Renal cortex interstitium (tissue), 11 donors: ENCODE data around the gene UBN2. TPM values are rescaled to one million over a fixed set of nuclear protein-coding genes. Genes with fewer than 3 reads are reported as not detected.
"Not testable (repeated sequence)": the region's sequence is repeated elsewhere in the genome, so short reads cannot be mapped to it uniquely, and the experiment has no call there.

Source experiments
- DNase-seq, 11 donors: peaks; one replicate each; pipeline ENCODE4 v3.0.0-alpha.2; 2013; ENCODE audit warnings: low read depth in 9 of 11, low spot score in 4 of 11; ENCODE audit errors: extremely low read depth in 1 of 11
- polyA plus RNA-seq, 3 donors: library from polyadenylated mRNA; unstranded; fragments of 120-200 nt; gene quantifications; one replicate each; pipeline ENCODE4 v1.2.1, GENCODE V29; 2013; ENCODE audit not compliant: insufficient read length in 3 of 3

UBN2 gene
- polyA plus RNA-seq, 3 donors: 13.7 to 23.4 (median 16.5) TPM

DNA sequence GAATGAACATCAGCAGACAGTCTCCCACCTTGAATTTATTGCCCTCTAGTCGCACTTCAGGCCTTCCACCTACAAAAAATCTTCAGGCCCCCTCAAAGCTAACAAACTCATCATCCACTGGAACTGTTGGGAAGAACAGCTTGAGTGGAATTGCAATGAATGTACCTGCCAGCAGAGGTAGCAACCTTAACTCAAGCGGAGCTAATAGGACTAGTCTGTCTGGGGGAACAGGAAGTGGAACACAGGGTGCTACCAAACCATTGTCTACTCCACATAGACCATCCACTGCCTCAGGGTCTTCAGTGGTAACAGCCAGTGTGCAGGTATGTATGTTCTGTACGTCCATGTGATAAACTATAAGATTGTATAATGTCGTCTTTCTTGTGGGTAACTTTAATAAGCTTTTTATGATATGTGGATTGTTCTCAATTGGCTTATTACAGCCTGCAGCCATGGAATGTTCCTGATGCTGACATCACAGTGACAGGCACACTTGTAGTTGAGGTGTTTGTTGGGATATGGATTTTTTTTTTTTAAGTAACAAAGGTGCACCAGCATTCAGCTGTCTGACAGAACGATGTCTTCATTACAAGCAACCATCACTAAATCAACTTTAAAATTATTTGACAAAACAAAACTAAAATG is 53.3 kb downstream of the UBN2 start:
- DNase-seq: no peak

- DNase-seq: no peak
Measured at GRCh38 chr7:139286144-139286543, 55.1 kb downstream of the UBN2 start.

GRCh38 chr7:139292821-139293220 is 61.8 kb downstream of the UBN2 start:
- DNase-seq: no peak

DNA sequence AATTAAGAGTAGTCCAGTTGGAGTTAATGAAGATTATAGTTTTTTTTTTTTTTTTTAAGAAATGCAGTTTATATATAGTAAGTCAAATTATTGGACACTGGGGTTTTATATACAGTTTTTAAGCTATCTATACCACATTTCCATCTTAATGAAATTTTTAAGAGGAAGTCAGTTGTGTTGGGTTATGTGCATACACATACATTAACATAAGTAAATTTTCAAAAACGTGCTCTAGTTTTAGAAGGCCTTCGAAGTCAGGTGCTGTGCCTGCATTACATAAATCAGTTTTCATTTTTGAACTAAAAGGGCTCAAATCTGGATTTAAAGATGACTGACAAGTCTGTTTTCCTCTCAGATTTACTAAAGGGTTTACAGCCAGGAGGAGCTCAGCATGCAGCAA is 62.5 kb downstream of the UBN2 start:
- DNase-seq: no peak

DNA sequence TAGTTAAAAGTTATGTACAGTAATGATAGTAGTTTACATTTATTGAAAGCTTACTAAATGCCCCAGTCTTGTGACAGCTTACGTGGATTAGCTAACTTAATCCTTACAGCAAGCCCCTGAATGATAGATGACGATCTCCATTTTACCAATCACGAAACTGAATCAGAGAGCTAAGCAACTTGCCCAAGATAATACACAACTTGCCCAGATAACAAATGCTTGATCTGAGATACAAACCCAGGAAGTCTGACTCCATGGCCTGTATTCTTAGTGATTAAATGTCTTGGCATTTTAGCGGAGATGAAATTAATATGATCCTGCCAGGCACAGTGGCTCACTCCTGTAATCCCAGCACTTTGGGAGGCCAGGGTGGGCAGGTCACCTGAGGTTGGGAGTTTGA is 63.2 kb downstream of the UBN2 start:
- DNase-seq: no peak

DNA sequence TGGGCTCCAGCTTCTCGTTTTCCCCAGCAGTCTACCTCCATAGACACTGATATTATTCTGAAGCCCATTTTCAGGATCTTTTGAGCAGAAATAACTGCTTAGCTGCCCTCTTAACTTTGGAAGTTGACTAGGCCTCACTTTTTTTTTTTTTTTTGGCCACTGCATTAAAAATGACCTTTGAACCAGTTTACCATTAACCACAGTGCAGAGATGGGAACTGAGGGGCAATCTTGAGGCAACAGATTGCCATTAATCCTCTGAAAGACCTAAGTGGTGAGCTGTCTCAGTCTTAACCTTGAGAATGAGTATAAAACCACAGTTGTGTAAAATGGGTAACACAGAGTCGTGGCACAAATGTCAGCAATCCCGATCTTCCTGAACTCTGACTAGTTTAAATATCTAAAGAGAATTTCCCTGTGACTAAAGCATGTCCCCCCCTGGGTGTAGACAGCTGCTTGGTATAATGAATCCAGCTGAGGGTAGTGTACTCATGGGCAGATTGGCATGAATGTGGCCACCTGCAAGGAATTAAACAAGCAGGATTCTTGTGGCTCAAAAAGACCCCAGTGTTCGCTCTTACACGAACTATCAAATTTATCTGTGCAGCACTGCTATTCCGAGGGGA is 64.0 kb downstream of the UBN2 start:
- DNase-seq: no peak

DNA sequence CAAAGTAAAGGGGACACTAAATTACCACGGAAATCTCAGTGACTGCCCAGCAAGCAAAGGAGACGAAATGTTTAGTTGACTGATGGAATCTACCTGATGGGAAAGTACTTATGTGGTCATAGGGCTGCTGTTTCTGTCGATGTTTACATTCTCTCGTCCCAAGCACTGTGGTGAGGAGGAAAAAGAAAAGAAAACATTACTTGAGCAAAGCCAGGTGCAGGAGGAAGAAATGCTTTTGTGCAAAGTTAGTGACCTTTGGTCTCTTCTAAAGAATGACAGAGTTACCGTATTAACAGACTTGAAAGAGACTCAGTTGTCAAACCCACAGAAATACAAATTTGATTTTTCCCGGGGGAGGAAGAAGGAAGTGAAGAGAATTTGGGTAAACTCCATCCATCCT is 66.8 kb downstream of the UBN2 start:
- DNase-seq: no peak

DNA sequence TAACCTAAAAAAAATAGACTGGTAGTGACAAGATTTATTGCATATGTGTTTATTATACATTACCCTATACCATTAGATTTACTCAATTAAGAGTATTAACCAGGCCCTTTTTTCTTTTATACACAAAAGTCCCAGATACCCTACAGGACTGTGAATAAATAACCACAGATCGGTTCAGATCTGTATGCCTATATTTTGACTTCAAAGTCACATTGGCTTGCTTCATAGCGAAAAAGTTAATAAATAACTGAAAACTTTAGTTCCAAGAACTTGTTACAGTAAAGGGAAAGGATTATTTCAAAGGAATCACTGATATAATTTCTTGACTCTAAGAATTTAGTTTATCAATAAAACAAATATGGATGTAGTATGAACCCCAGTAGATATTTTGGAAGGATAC is 68.3 kb downstream of the UBN2 start:
- DNase-seq: no peak

- DNase-seq: no peak
Measured at GRCh38 chr7:139300390-139300789, 69.4 kb downstream of the UBN2 start.

DNA sequence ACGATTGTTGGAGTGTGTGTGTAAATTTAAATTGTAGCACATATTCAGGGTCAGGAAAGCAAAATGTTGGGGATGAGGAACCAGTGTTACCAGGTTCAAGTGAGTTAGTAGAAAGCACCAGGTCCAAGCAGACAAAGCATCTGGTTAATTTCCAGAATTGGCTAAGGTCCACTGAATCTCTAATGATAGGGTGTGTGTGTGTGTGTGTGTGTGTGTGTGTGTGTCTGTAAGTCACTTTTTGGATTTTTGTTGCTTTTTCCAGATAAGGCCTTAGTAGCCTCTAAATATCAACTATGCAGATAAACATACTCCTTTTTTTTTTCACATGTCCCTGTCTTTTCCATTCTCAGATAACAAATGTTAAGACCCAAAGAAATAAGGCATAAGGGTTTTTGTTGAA is 73.5 kb downstream of the UBN2 start:
- DNase-seq: no peak

GRCh38 chr7:139317939-139318505 is 87.0 kb downstream of the UBN2 start:
- no peak for DNase-seq

GRCh38 chr7:139321071-139321745 is 90.2 kb downstream of the UBN2 start:
- no peak for DNase-seq

DNA sequence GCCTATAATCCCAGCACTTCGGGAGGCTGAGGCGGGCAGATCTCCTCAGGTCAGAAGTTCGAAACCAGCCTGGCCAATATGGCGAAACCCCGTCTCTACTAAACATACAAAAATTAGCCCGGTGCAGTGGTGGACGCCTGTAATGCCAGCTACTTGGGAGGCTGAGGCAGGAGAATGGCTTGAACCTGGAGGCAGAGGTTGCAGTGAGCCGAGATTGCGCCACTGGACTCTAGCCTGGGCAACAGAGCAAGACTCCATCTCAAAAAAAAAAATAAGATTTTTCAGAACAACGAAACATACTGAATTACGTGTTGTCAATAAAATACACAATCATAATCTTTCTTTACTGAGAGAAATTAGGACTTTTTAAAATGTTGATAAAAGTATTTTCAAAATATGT is 93.7 kb downstream of the UBN2 start:
- not testable (repeated sequence) for DNase-seq

GRCh38 chr7:139328375-139328774 is 97.3 kb downstream of the UBN2 start:
- DNase-seq: no peak

DNA sequence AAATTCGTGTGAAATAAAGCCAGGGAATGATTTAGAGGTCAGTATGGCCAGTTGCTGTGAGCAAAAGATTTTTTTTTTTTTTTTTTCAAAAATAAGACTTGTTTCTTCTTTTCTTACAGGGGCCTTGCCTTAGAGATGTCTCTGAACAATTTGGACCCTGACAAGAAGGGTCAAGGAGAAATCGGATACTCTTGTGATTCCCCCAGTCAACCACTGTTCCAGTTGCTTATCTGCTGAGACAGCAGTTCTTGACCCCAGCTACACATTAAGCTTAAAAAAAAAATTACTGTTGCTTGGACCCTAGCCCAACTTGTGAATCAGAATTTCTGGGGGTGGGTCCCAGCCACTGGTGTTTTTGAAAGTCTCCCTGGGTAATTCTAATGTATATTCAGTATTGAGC is 98.1 kb downstream of the UBN2 start:
- DNase-seq: no peak

GRCh38 chr7:139330333-139331030 is 99.4 kb downstream of the UBN2 start:
- DNase-seq: no peak

DNA sequence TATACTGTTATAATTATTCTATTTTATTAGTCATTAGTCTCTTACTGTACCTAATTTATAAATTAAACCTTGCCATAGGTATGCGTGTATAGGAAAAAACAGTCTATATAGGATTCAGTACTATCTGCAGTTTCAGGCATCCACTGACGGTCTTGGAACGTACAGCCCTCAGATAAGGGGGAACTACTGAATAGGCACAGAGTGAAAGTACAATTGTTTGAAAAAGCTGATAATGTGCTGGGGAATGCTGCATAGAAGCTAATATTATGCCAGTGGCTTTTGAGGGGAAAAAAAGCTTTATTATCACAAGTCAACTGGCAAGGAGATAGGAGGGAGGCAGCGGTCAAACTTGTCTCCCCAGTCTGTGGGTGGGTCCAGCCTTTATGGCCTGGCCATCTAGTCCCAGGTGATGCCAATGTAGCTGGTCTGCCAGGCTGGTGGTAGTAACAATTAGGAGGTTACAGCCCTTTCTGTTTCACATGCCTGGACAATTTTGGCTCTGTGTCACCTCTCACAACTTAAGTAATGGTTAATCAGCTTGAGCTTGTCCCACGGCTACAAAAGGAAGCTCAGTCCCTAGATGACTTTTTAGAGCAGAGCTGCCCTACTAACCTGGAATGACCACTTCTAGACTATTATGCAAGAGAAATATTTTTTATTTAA is 101.8 kb downstream of the UBN2 start:
- no peak for DNase-seq

DNA sequence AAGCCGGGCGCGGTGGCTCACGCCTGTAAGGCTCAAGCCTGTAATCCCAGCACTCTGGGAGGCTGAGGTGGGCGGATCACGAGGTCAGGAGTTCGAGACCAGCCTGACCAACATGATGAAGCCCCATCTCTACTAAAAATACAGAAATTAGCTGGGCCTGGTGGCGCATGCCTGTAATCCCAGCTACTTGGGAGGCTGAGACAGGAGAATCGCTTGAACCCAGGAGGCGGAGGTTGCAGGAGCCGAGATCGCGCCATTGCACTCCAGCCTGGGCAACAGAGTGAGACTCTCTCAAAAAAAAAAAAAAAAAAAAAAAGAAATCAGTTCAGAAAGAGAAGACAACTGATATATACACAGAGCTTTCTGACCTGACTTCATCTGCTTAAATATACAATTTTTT is 102.4 kb downstream of the UBN2 start:
- not testable (repeated sequence) for DNase-seq
